ENCODE data around the gene PSMG1.

The PSMG1 gene

GRCh38 chr21:39188521-39189139 lies 5.4 kb upstream of the PSMG1 start:
- no peak for DNase-seq (ENCODE audit: low read depth)
- no peak for TF ChIP-seq CTCF (conservative IDR thresholded peaks at IDR 0.05; ENCODE audit: low read depth, low read length)
- no peak overlapping the region for H3K4me3 ChIP-seq (ENCODE audit: low read depth, low read length)

GRCh38 chr21:39187141-39187540 lies 3.9 kb upstream of the PSMG1 start:
- no peak for TF ChIP-seq CTCF (conservative IDR thresholded peaks at IDR 0.05; ENCODE audit: low read depth, low read length)
- DNase-seq (ENCODE audit: low read depth), result no peak
- H3K4me3 ChIP-seq (ENCODE audit: low read depth, low read length), result no peak overlapping the region

- no peak for DNase-seq (ENCODE audit: low read depth)
Measured at GRCh38 chr21:39186676-39187075, 3.4 kb upstream of the PSMG1 start.

GRCh38 chr21:39185157-39185556 lies 1.9 kb upstream of the PSMG1 start:
- no peak for TF ChIP-seq CTCF (conservative IDR thresholded peaks at IDR 0.05; ENCODE audit: low read depth, low read length)
- DNase-seq (ENCODE audit: low read depth), result no peak
- no peak overlapping the region for H3K4me3 ChIP-seq (ENCODE audit: low read depth, low read length)

More at GRCh38 chr21:39186676-39187075, 3.4 kb upstream of the PSMG1 start:
- H3K4me3 ChIP-seq (ENCODE audit: low read depth, low read length), result no peak overlapping the region
- no peak for TF ChIP-seq CTCF (conservative IDR thresholded peaks at IDR 0.05; ENCODE audit: low read depth, low read length)

GRCh38 chr21:39184050-39184980 lies 1.1 kb upstream of the PSMG1 start:
- no peak for TF ChIP-seq CTCF (conservative IDR thresholded peaks at IDR 0.05; ENCODE audit: low read depth, low read length)
- peak; percentile 17 for DNase-seq (ENCODE audit: low read depth)
- peak overlapping the region; percentile 93 for H3K4me3 ChIP-seq (ENCODE audit: low read depth, low read length)

GRCh38 chr21:39182484-39183271 lies 573 bp downstream of the PSMG1 start:
- no peak for TF ChIP-seq CTCF (conservative IDR thresholded peaks at IDR 0.05; ENCODE audit: low read depth, low read length)
- peak; percentile 35 for DNase-seq (ENCODE audit: low read depth)
- peak overlapping the region; percentile 93 for H3K4me3 ChIP-seq (ENCODE audit: low read depth, low read length)

Data from choroid plexus epithelial cell (primary cell).